Left kidney (tissue), 2 donors: ENCODE data around the gene SLC7A9. TPM values are rescaled to one million over a fixed set of nuclear protein-coding genes. Genes with fewer than 3 reads are reported as not detected.

Experiments
- DNase-seq: peaks from one replicate; pipeline ENCODE4 v3.0.0-alpha.2; 2013
- polyA plus RNA-seq: library from polyadenylated mRNA; unstranded; fragments of 120-200 nt; gene quantifications from one replicate; pipeline ENCODE4 v1.2.1, GENCODE V29; 2013; ENCODE audit not compliant: insufficient read length

The SLC7A9 gene
- polyA plus RNA-seq, 1 donor, result 15.4 TPM

- DNase-seq, result no peak
Measured at GRCh38 chr19:32828139-32828538, 41.4 kb downstream of the SLC7A9 start.

- DNase-seq, result no peak
Measured at GRCh38 chr19:32824916-32825608, 44.5 kb downstream of the SLC7A9 start.

GRCh38 chr19:32824191-32824751 lies 45.3 kb downstream of the SLC7A9 start:
- peak; percentile 15 for DNase-seq

GRCh38 chr19:32823747-32824102 lies 45.8 kb downstream of the SLC7A9 start:
- DNase-seq, result no peak

GRCh38 chr19:32822916-32823746 lies 46.4 kb downstream of the SLC7A9 start:
- no peak for DNase-seq

GRCh38 chr19:32819419-32820400 lies 49.9 kb downstream of the SLC7A9 start:
- no peak for DNase-seq

GRCh38 chr19:32818536-32818935 lies 51.0 kb downstream of the SLC7A9 start:
- DNase-seq, result no peak

GRCh38 chr19:32817569-32818476 lies 51.7 kb downstream of the SLC7A9 start:
- no peak for DNase-seq

- no peak for DNase-seq
Measured at GRCh38 chr19:32816555-32817099, 52.9 kb downstream of the SLC7A9 start.

GRCh38 chr19:32814624-32815023 lies 54.9 kb downstream of the SLC7A9 start:
- no peak for DNase-seq

GRCh38 chr19:32813862-32814425 lies 55.6 kb downstream of the SLC7A9 start:
- DNase-seq, result no peak

GRCh38 chr19:32812571-32812970 lies 57.0 kb downstream of the SLC7A9 start:
- no peak for DNase-seq

GRCh38 chr19:32812036-32812435 lies 57.5 kb downstream of the SLC7A9 start:
- DNase-seq, result no peak

GRCh38 chr19:32811151-32811550 lies 58.4 kb downstream of the SLC7A9 start:
- no peak for DNase-seq

- no peak for DNase-seq
Measured at GRCh38 chr19:32810452-32810851, 59.1 kb downstream of the SLC7A9 start.

GRCh38 chr19:32809754-32810153 lies 59.8 kb downstream of the SLC7A9 start:
- no peak for DNase-seq

- DNase-seq, result no peak
Measured at GRCh38 chr19:32809254-32809653, 60.3 kb downstream of the SLC7A9 start.

GRCh38 chr19:32808236-32808635 lies 61.3 kb downstream of the SLC7A9 start:
- DNase-seq, result no peak

GRCh38 chr19:32802840-32803239 lies 66.7 kb downstream of the SLC7A9 start:
- no peak for DNase-seq

- DNase-seq, result no peak
Measured at GRCh38 chr19:32800754-32801153, 68.8 kb downstream of the SLC7A9 start.
